Mesendoderm (in vitro differentiated cells): ENCODE data around the gene SULT2B1.

Experiments used
- DNase-seq: peaks from one replicate; pipeline ENCODE4 v3.0.0; 2013
- H2AK5ac ChIP-seq: 2 replicates; pipeline ENCODE4 v1.6.1; 2013; ENCODE audit warnings: low read length, inconsistent platforms
- H2BK120ac ChIP-seq: 2 replicates; pipeline ENCODE4 v1.6.1; 2013; ENCODE audit warnings: low read depth, mild to moderate bottlenecking, low read length, moderate library complexity, mixed read lengths
- H2BK15ac ChIP-seq: replicated peaks from 2 replicates; pipeline ENCODE4 v1.6.1; 2013; ENCODE audit warnings: low read depth, mild to moderate bottlenecking, moderate library complexity
- H2BK5ac ChIP-seq: 2 replicates; pipeline ENCODE4 v1.6.1; 2013; ENCODE audit warnings: low read length, inconsistent platforms
- H3K18ac ChIP-seq: 2 replicates; pipeline ENCODE4 v1.6.1; 2013; ENCODE audit warnings: mild to moderate bottlenecking, low read length, mixed read lengths
- H3K23ac ChIP-seq: one replicate; pipeline ENCODE4 v1.6.1; 2013; ENCODE audit warnings: low read length
- H3K27ac ChIP-seq: 2 replicates; pipeline ENCODE4 v1.5.1; 2013; ENCODE audit warnings: low read depth, mild to moderate bottlenecking, inconsistent platforms, low read length, moderate library complexity
- H3K27me3 ChIP-seq: 2 replicates; pipeline ENCODE4 v1.6.1; 2013; ENCODE audit warnings: low read length, control low read depth, mild to moderate bottlenecking, inconsistent platforms; ENCODE audit not compliant: insufficient read depth, poor library complexity
- H3K36me3 ChIP-seq: 2 replicates; pipeline ENCODE4 v1.6.1; 2013; ENCODE audit warnings: low read length, inconsistent platforms; ENCODE audit not compliant: control insufficient read depth, insufficient read depth
- H3K4ac ChIP-seq: one replicate; pipeline ENCODE4 v1.6.1; 2013; ENCODE audit warnings: low read depth, mild to moderate bottlenecking, low read length, moderate library complexity
- H3K4me1 ChIP-seq: 2 replicates; pipeline ENCODE4 v1.6.1; 2013; ENCODE audit warnings: low read depth, low read length, inconsistent platforms; ENCODE audit not compliant: control insufficient read depth
- H3K4me2 ChIP-seq: 2 replicates; pipeline ENCODE4 v1.6.1; 2013; ENCODE audit warnings: low read length
- H3K4me3 ChIP-seq: 2 replicates; pipeline ENCODE4 v1.5.1; 2013; ENCODE audit warnings: mild to moderate bottlenecking, low read length
- H3K56ac ChIP-seq: one replicate; pipeline ENCODE4 v1.6.1; 2013; ENCODE audit warnings: low read length
- H3K79me1 ChIP-seq: 2 replicates; pipeline ENCODE4 v1.6.1; 2013; ENCODE audit warnings: low read length, inconsistent platforms
- H3K79me2 ChIP-seq: 2 replicates; pipeline ENCODE4 v1.6.1; 2013; ENCODE audit warnings: mild to moderate bottlenecking, low read length; ENCODE audit not compliant: control insufficient read depth, insufficient read depth
- H3K9ac ChIP-seq: 2 replicates; pipeline ENCODE4 v1.6.1; 2013; ENCODE audit warnings: low read length, inconsistent platforms
- H4K5ac ChIP-seq: one replicate; pipeline ENCODE4 v1.6.1; 2013; ENCODE audit warnings: low read length
- H4K8ac ChIP-seq: one replicate; pipeline ENCODE4 v1.6.1; 2013; ENCODE audit warnings: low read depth, mild to moderate bottlenecking, control low read depth, low read length, moderate library complexity
- WGBS: extraction: QIAGEN DNeasy Blood & Tissue Kit; methylation state at CpG from one replicate; pipeline ENCODE4 v1.1.7; 2013; ENCODE audit warnings: low lambda C conversion rate, missing lambda C conversion rate; ENCODE audit not compliant: insufficient coverage; ENCODE audit errors: extremely low coverage; 5-methylcytosine and 5-hydroxymethylcytosine counted together

Gene SULT2B1

DNA sequence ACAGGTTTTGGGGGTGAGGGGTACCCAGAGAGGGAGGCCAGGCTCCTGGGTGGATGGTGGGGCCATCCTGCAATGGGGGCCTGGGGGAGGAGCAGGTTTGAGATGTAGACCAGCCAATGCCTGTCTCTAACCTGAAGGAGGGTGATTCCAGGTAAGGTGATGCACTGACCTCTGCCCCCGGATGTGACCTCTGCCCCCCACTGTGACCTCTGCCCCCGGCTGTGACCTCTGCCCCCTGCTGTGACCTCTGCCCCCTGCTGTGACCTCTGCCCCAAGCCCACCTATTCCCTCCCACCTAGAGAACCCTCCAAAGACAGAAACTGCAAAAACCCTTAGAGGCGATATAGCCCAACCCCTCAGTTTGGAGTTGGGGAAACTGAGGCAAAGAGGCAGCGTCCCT lies 44.3 kb downstream of the SULT2B1 start:
- no peaks in the 10 kb centered on the region for H3K79me1 ChIP-seq
- H3K79me2 ChIP-seq = no peaks in the 10 kb centered on the region
- no peak overlapping the region for H2BK120ac ChIP-seq
- H3K4ac ChIP-seq = no peak overlapping the region
- no peak overlapping the region for H3K4me2 ChIP-seq
- H3K4me3 ChIP-seq = no peak overlapping the region
- H2AK5ac ChIP-seq = no peak overlapping the region
- no peak overlapping the region for H3K23ac ChIP-seq
- DNase-seq = no peak
- no peak overlapping the region for H3K9ac ChIP-seq
- no peaks in the 10 kb centered on the region for H3K4me1 ChIP-seq
- H3K56ac ChIP-seq = no peak overlapping the region
- no CpG with 5 or more reads among the region's 4 CpGs for WGBS
- no peak overlapping the region for H4K5ac ChIP-seq
- no peak overlapping the region for H2BK15ac ChIP-seq
- no peak overlapping the region for H3K27ac ChIP-seq
- H3K18ac ChIP-seq = no peak overlapping the region
- no peaks in the 10 kb centered on the region for H3K36me3 ChIP-seq
- H3K27me3 ChIP-seq = no peaks in the 10 kb centered on the region
- no peak overlapping the region for H4K8ac ChIP-seq
- no peak overlapping the region for H2BK5ac ChIP-seq

DNA sequence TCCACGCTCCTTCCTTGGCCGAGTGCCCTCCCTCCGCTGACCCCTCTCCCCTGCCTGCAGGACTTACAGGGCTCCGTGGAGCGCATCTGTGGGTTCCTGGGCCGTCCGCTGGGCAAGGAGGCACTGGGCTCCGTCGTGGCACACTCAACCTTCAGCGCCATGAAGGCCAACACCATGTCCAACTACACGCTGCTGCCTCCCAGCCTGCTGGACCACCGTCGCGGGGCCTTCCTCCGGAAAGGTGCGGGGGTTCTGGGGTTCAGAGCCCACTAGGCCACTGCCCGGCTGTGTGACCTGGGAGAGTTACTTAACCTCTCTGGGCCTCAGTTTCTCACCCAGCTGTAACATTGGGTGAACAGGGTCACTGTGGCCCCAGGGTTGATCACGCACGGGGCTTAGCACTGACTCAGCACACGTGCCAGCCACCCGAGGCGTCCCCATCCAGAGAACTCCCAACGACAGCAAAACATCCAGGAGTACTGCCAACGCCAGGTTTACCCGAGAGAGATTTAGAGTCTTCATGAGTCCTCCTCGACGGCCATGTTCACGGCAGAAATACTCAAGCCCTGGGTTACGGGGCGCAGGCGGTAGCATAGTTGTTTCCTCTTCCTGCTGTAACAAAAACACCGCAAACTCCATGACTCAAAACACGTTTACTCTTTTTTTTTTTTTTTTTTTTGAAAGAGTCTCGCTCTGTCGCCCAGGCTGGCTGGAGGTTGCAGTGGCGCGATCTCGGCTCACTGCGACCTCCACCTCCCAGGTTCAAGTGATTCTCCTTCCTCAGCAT lies 44.9 kb downstream of the SULT2B1 start:
- Histone ChIP-seq H3K27ac (no peak overlapping the region), H2BK120ac (no peak overlapping the region), H4K5ac (no peak overlapping the region), H3K79me1 (no peaks in the 10 kb centered on the region), H3K56ac (no peak overlapping the region), H3K23ac (no peak overlapping the region), H2BK15ac (no peak overlapping the region), H3K4me2 (no peak overlapping the region), H2BK5ac (no peak overlapping the region), H4K8ac (no peak overlapping the region), H3K9ac (no peak overlapping the region), H3K36me3 (no peaks in the 10 kb centered on the region), H3K4me1 (no peaks in the 10 kb centered on the region), H2AK5ac (no peak overlapping the region), H3K4me3 (no peak overlapping the region), H3K79me2 (no peaks in the 10 kb centered on the region), H3K18ac (no peak overlapping the region), H3K27me3 (no peaks in the 10 kb centered on the region), H3K4ac (no peak overlapping the region)
- no CpG with 5 or more reads among the region's 39 CpGs for WGBS
- DNase-seq = no peak

DNA sequence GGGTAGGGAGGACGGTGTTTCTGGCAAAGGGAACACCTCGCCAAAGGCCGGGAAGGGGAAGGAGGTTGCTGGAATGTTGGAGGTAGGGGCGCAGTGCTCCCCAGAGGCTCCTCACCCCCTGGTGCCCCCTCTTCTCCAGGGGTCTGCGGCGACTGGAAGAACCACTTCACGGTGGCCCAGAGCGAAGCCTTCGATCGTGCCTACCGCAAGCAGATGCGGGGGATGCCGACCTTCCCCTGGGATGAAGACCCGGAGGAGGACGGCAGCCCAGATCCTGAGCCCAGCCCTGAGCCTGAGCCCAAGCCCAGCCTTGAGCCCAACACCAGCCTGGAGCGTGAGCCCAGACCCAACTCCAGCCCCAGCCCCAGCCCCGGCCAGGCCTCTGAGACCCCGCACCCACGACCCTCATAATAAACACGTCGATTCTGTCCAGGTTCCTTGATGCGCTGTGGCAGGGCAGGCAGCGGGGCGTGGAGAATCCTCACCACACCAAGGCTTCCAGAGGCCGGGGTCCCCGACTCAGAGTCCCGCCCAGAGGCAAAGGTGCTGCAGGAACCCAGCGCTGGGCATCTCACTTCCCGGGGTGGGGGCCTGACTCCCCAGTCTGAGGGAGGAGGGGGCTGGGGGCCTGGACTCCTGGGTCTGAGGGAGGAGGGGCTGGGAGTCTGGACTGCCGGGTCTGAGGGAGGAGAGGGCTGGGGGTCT lies 47.2 kb downstream of the SULT2B1 start:
- WGBS = no CpG with 5 or more reads among the region's 30 CpGs
- no peak overlapping the region for H3K23ac ChIP-seq

DNA sequence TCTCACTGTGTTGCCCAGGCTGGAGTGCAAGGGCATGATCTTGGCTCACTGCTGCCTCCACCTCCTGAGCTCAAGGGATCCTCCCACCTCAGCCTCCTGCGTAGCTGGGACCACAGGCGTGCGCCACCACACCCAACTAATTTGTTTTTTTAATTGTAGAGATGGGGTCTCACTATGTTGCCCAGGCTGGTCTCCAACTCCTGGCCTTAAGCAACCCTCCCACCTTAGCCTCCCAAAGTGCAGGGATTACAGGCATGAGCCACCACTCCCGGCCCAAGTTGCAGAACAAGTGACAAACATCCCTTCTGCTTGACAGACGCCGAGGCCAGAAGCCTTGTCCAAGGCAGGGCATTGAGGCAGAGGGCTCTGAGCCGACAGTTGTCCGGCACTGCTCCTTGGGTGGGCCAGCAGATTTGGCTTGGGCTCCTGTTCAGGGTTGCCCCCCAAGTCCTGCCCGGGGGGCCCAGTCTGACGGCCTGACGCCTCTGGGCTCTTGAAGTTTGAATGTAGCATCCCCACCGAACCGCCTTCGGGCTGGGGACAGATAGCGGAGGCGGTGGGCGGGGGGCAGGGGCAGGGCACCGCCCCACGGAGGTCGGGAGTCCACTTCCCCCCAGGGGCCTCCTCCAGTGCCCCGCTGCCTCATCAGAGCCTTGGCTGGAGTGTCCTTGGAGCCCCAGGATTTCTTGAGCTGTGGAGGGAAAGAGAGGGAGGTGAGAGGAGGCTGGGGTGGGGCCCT lies 48.9 kb downstream of the SULT2B1 start:
- H3K4me2 ChIP-seq = no peak overlapping the region
- no peak overlapping the region for H3K18ac ChIP-seq
- H3K9ac ChIP-seq = no peak overlapping the region
- no peaks in the 10 kb centered on the region for H3K27me3 ChIP-seq
- H3K79me1 ChIP-seq = no peaks in the 10 kb centered on the region
- H4K8ac ChIP-seq = no peak overlapping the region
- H2BK120ac ChIP-seq = no peak overlapping the region
- DNase-seq = no peak
- no peak overlapping the region for H2BK15ac ChIP-seq
- no peak overlapping the region for H3K27ac ChIP-seq
- no peaks in the 10 kb centered on the region for H3K79me2 ChIP-seq
- H3K4ac ChIP-seq = no peak overlapping the region
- H2BK5ac ChIP-seq = no peak overlapping the region
- no peak overlapping the region for H4K5ac ChIP-seq
- no peaks in the 10 kb centered on the region for H3K36me3 ChIP-seq
- H3K23ac ChIP-seq = no peak overlapping the region
- no peak overlapping the region for H3K56ac ChIP-seq
- no CpG with 5 or more reads among the region's 21 CpGs for WGBS
- no peaks in the 10 kb centered on the region for H3K4me1 ChIP-seq
- no peak overlapping the region for H2AK5ac ChIP-seq
- H3K4me3 ChIP-seq = no peak overlapping the region

More for the DNA sequence above, 47.2 kb downstream of the SULT2B1 start:
- Histone ChIP-seq H3K4me2 (no peak overlapping the region), H3K36me3 (no peaks in the 10 kb centered on the region), H3K9ac (no peak overlapping the region), H3K79me1 (no peaks in the 10 kb centered on the region), H3K27me3 (no peaks in the 10 kb centered on the region), H4K5ac (no peak overlapping the region), H3K18ac (no peak overlapping the region), H3K56ac (no peak overlapping the region), H3K79me2 (no peaks in the 10 kb centered on the region), H3K27ac (no peak overlapping the region), H3K4ac (no peak overlapping the region), H3K4me3 (no peak overlapping the region), H4K8ac (no peak overlapping the region), H2BK5ac (no peak overlapping the region), H2BK120ac (no peak overlapping the region), H2BK15ac (no peak overlapping the region), H2AK5ac (no peak overlapping the region), H3K4me1 (no peaks in the 10 kb centered on the region)
- no peak for DNase-seq

DNA sequence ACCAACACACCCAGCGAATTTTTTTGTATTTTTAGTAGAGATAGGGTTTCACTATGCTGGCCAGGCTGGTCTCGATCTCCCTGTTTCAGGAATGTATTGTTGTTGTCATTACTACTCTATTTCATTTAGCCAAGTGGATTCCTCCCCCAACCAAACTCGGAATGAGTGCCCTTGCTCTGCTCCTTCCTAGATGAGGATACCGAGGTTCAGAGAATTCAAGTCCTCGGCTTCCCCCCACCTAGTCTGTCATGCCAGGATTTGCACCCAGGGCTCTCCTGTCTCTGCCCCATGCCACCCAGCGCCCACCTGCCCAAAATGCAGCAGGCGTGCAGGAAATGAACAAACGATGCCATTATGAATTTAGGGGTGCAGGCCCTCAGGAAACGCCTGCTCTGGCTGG lies 51.0 kb downstream of the SULT2B1 start:
- H3K79me1 ChIP-seq = no peaks in the 10 kb centered on the region
- no peak overlapping the region for H4K8ac ChIP-seq
- no peak overlapping the region for H2BK5ac ChIP-seq
- no peak overlapping the region for H3K27ac ChIP-seq
- no peak overlapping the region for H3K4me3 ChIP-seq
- no peak overlapping the region for H4K5ac ChIP-seq
- no peak overlapping the region for H3K4me2 ChIP-seq
- no peaks in the 10 kb centered on the region for H3K79me2 ChIP-seq
- H3K27me3 ChIP-seq = no peaks in the 10 kb centered on the region
- H3K23ac ChIP-seq = no peak overlapping the region
- no peak overlapping the region for H2AK5ac ChIP-seq
- no peak overlapping the region for H3K4ac ChIP-seq
- no peak for DNase-seq
- H3K4me1 ChIP-seq = no peaks in the 10 kb centered on the region
- WGBS = no CpG with 5 or more reads among the region's 9 CpGs
- no peaks in the 10 kb centered on the region for H3K36me3 ChIP-seq
- no peak overlapping the region for H3K9ac ChIP-seq
- no peak overlapping the region for H2BK120ac ChIP-seq
- H3K18ac ChIP-seq = no peak overlapping the region
- H3K56ac ChIP-seq = no peak overlapping the region
- H2BK15ac ChIP-seq = no peak overlapping the region
